Common myeloid progenitor, CD34-positive (primary cell): ENCODE data around the gene LCE5A.
"Not testable (repeated sequence)": the region's sequence is repeated elsewhere in the genome, so short reads cannot be mapped to it uniquely, and the experiment has no call there.

Source experiments
- CTCF ChIA-PET: fragments of 350-600 bp; sonication (Branson Sonifier 250); formaldehyde crosslinking; loops from one replicate; lab custom pipeline; 2021; ENCODE audit warnings: antibody characterized with exemption; lab: Charles Lee
- POLR2A ChIA-PET: fragments of 350-600 bp; sonication (Branson Sonifier 250); formaldehyde crosslinking; loops from one replicate; lab custom pipeline; 2021; ENCODE audit warnings: antibody characterized with exemption; lab: Charles Lee
- DNase-seq, 3 donors: peaks; one replicate each; pipeline versions ENCODE4 v3.0.0 to v3.0.0-alpha.2; 2013
- H3K27ac ChIP-seq, 2 experiments: 1 replicate in 1 of 2; 2 replicates in 1 of 2; pipeline ENCODE4 v1.7.0; 2013; ENCODE audit warnings: inconsistent platforms in 2 of 2, low read length in 2 of 2, mild to moderate bottlenecking in 2 of 2, low read depth in 1 of 2, moderate library complexity in 1 of 2; ENCODE audit not compliant: severe bottlenecking in 2 of 2, insufficient read depth in 1 of 2, poor library complexity in 1 of 2
- H3K27me3 ChIP-seq, 5 experiments: replicated peaks in 2 of 5; 1 replicate in 3 of 5; 2 replicates in 2 of 5; pipeline versions ENCODE4 v1.6.1 to v1.7.0; 2013; ENCODE audit warnings: low read length in 4 of 5, mild to moderate bottlenecking in 2 of 5, moderate library complexity in 2 of 5, inconsistent platforms in 1 of 5; ENCODE audit not compliant: insufficient read depth in 5 of 5, control insufficient read depth in 4 of 5
- H3K36me3 ChIP-seq, 4 experiments: 1 replicate in 2 of 4; 2 replicates in 2 of 4; pipeline versions ENCODE4 v1.6.1 to v1.7.0; 2013; ENCODE audit warnings: low read length in 3 of 4, control low read depth in 1 of 4, mild to moderate bottlenecking in 1 of 4; ENCODE audit not compliant: control insufficient read depth in 4 of 4, insufficient read depth in 4 of 4
- H3K4me1 ChIP-seq, 4 experiments: 1 replicate in 3 of 4; 2 replicates in 1 of 4; pipeline versions ENCODE4 v1.6.1 to v1.7.1; 2013; ENCODE audit warnings: low read length in 3 of 4, mild to moderate bottlenecking in 3 of 4, control low read depth in 1 of 4, inconsistent platforms in 1 of 4, moderate library complexity in 1 of 4; ENCODE audit not compliant: control insufficient read depth in 4 of 4, insufficient read depth in 4 of 4; ENCODE audit errors: control extremely low read depth in 1 of 4
- H3K4me3 ChIP-seq, 7 experiments: 1 replicate in 4 of 7; 2 replicates in 3 of 7; pipeline versions ENCODE4 v1.5.1 to v1.7.0; 2013; ENCODE audit warnings: mild to moderate bottlenecking in 7 of 7, low read length in 6 of 7, moderate library complexity in 6 of 7, inconsistent platforms in 2 of 7, low read depth in 2 of 7, control low read depth in 1 of 7; ENCODE audit not compliant: insufficient read depth in 4 of 7, control insufficient read depth in 1 of 7; ENCODE audit errors: extremely low read depth in 1 of 7
- H3K9me3 ChIP-seq, 5 experiments: 1 replicate in 4 of 5; 2 replicates in 1 of 5; pipeline versions ENCODE4 v1.6.1 to v1.7.1; 2013; ENCODE audit warnings: low read length in 4 of 5, mild to moderate bottlenecking in 2 of 5, inconsistent platforms in 1 of 5, low read depth in 1 of 5, moderate library complexity in 1 of 5; ENCODE audit not compliant: control insufficient read depth in 4 of 5, insufficient read depth in 2 of 5; ENCODE audit errors: control extremely low read depth in 1 of 5
- WGBS: methylation state at CpG from one replicate; pipeline ENCODE4 v1.1.5; 2013; ENCODE audit not compliant: insufficient coverage; 5-methylcytosine and 5-hydroxymethylcytosine counted together

The LCE5A gene

GRCh38 chr1:152548358-152548757, 37.8 kb downstream of the LCE5A start:
- not testable (repeated sequence) for H3K4me3 ChIP-seq, H3K27ac ChIP-seq

More at GRCh38 chr1:152548358-152548757, 37.8 kb downstream of the LCE5A start:
- H3K4me1 ChIP-seq, DNase-seq, H3K27me3 ChIP-seq, POLR2A ChIA-PET, CTCF ChIA-PET, H3K9me3 ChIP-seq, H3K36me3 ChIP-seq: not testable (repeated sequence)
- WGBS: no CpG with 5 or more reads among the region's 1 CpG
